Mesenchymal stem cell (in vitro differentiated cells and primary cell): ENCODE data around the gene EMX1.

Source experiments
- DNase-seq: peaks from one replicate; pipeline ENCODE4 v3.0.0-alpha.2; 2013
- H2AFZ ChIP-seq: one replicate; pipeline ENCODE4 v1.6.1; 2013; ENCODE audit warnings: low read depth, mild to moderate bottlenecking, control low read depth, inconsistent platforms, low read length, moderate library complexity
- H2AK5ac ChIP-seq: 2 replicates; pipeline ENCODE4 v1.6.1; 2013; ENCODE audit warnings: low read length, moderate library complexity, mild to moderate bottlenecking, inconsistent platforms; ENCODE audit not compliant: severe bottlenecking
- H2BK120ac ChIP-seq: one replicate; pipeline ENCODE4 v1.6.1; 2013; ENCODE audit warnings: low read depth, mild to moderate bottlenecking, inconsistent platforms, low read length, moderate library complexity
- H2BK12ac ChIP-seq, 2 experiments: one replicate each; pipeline ENCODE4 v1.6.1; 2013; ENCODE audit warnings: inconsistent platforms in 2 of 2, low read length in 2 of 2, mild to moderate bottlenecking in 2 of 2, moderate library complexity in 2 of 2, control low read depth in 1 of 2
- H2BK15ac ChIP-seq: one replicate; pipeline ENCODE4 v1.6.1; 2013; ENCODE audit warnings: mild to moderate bottlenecking, low read depth, inconsistent platforms; ENCODE audit not compliant: poor library complexity, severe bottlenecking
- H2BK5ac ChIP-seq: 2 replicates; pipeline ENCODE4 v1.6.1; 2013; ENCODE audit warnings: low read depth, mild to moderate bottlenecking, low read length, control low read depth, inconsistent platforms; ENCODE audit not compliant: poor library complexity, severe bottlenecking
- H3K14ac ChIP-seq, 2 experiments: one replicate each; pipeline ENCODE4 v1.6.1; 2013; ENCODE audit warnings: inconsistent platforms in 2 of 2, low read length in 2 of 2, control low read depth in 1 of 2, mild to moderate bottlenecking in 1 of 2, moderate library complexity in 1 of 2
- H3K18ac ChIP-seq, 2 experiments: one replicate each; pipeline ENCODE4 v1.6.1; 2013; ENCODE audit warnings: inconsistent platforms in 2 of 2, low read length in 2 of 2, control low read depth in 1 of 2, low read depth in 1 of 2, mild to moderate bottlenecking in 1 of 2
- H3K23ac ChIP-seq, 2 experiments: one replicate each; pipeline ENCODE4 v1.6.1; 2013; ENCODE audit warnings: inconsistent platforms in 2 of 2, low read length in 2 of 2, mild to moderate bottlenecking in 2 of 2, moderate library complexity in 2 of 2, control low read depth in 1 of 2
- H3K27ac ChIP-seq: 2 replicates; pipeline ENCODE4 v1.5.1; 2013; ENCODE audit warnings: mild to moderate bottlenecking, moderate library complexity, low read length, control low read depth, inconsistent platforms; ENCODE audit not compliant: poor library complexity, severe bottlenecking
- H3K27me3 ChIP-seq, 2 experiments: 2 replicates each; pipeline versions ENCODE4 v1.6.1 to v1.7.0; 2013; ENCODE audit warnings: low read length in 2 of 2, mild to moderate bottlenecking in 2 of 2, moderate library complexity in 2 of 2, control low read depth in 1 of 2, inconsistent platforms in 1 of 2; ENCODE audit not compliant: control insufficient read depth in 1 of 2, insufficient read depth in 1 of 2
- H3K36me3 ChIP-seq, 2 experiments: 2 replicates each; pipeline versions ENCODE4 v1.6.1 to v1.7.0; 2013; ENCODE audit warnings: low read length in 2 of 2, control low read depth in 1 of 2, inconsistent platforms in 1 of 2, low read depth in 1 of 2, mild to moderate bottlenecking in 1 of 2; ENCODE audit not compliant: insufficient read depth in 2 of 2, control insufficient read depth in 1 of 2
- H3K4ac ChIP-seq, 2 experiments: one replicate each; pipeline ENCODE4 v1.6.1; 2013; ENCODE audit warnings: inconsistent platforms in 2 of 2, low read length in 2 of 2, mild to moderate bottlenecking in 2 of 2, moderate library complexity in 2 of 2, control low read depth in 1 of 2, low read depth in 1 of 2
- H3K4me1 ChIP-seq: 2 replicates; pipeline ENCODE4 v1.6.1; 2013; ENCODE audit warnings: low read depth, low read length, control low read depth; ENCODE audit not compliant: control insufficient read depth, insufficient read depth
- H3K4me2 ChIP-seq: 2 replicates; pipeline ENCODE4 v1.6.1; 2013; ENCODE audit warnings: low read length, mild to moderate bottlenecking, inconsistent platforms; ENCODE audit not compliant: poor library complexity, severe bottlenecking
- H3K4me3 ChIP-seq, 2 experiments: 2 replicates each; pipeline versions ENCODE4 v1.5.1 to v1.7.0; 2013; ENCODE audit warnings: low read length in 2 of 2, mild to moderate bottlenecking in 2 of 2, control low read depth in 1 of 2, low read depth in 1 of 2; ENCODE audit not compliant: insufficient read depth in 1 of 2
- H3K79me1 ChIP-seq: replicated peaks from 2 replicates; pipeline ENCODE4 v1.6.1; 2013; ENCODE audit warnings: mild to moderate bottlenecking, control low read depth, low read length, inconsistent platforms; ENCODE audit not compliant: poor library complexity, severe bottlenecking
- H3K9ac ChIP-seq: 2 replicates; pipeline ENCODE4 v1.7.0; 2013; ENCODE audit warnings: mild to moderate bottlenecking, low read length, moderate library complexity
- H3K9me3 ChIP-seq: 2 replicates; pipeline ENCODE4 v1.7.0; 2013; ENCODE audit warnings: mild to moderate bottlenecking, low read length; ENCODE audit not compliant: control insufficient read depth
- H4K8ac ChIP-seq: one replicate; pipeline ENCODE4 v1.6.1; 2013; ENCODE audit warnings: inconsistent platforms, mild to moderate bottlenecking, low read length, moderate library complexity
- H4K91ac ChIP-seq: one replicate; pipeline ENCODE4 v1.6.1; 2013; ENCODE audit warnings: mild to moderate bottlenecking, low read length, inconsistent platforms
- WGBS: methylation state at CpG from one replicate; pipeline ENCODE4 v1.1.7; 2013; ENCODE audit warnings: mixed read lengths; 5-methylcytosine and 5-hydroxymethylcytosine counted together

Gene EMX1

GRCh38 chr2:72921853-72922252, 4.5 kb downstream of the EMX1 start:
- Histone ChIP-seq H3K4ac (no peak overlapping the region), H3K79me1 (no peaks in the 10 kb centered on the region), H2AK5ac (no peak overlapping the region), H2BK15ac (no peak overlapping the region), H4K8ac (no peak overlapping the region), H3K4me2 (no peak overlapping the region), H2AFZ (no peak overlapping the region), H3K36me3 (no peaks in the 10 kb centered on the region), H3K9me3 (peaks cover 6% of the 10 kb centered on the region), H3K23ac (no peak overlapping the region), H3K4me1 (peaks cover 47% of the 10 kb centered on the region), H3K27me3 (peaks cover 88 to 95% of the 10 kb centered on the region in 2 experiments), H3K9ac (no peak overlapping the region), H3K18ac (no peak overlapping the region), H4K91ac (no peak overlapping the region), H3K4me3 (no peak overlapping the region), H2BK12ac (no peak overlapping the region), H3K14ac (no peak overlapping the region), H2BK5ac (no peak overlapping the region), H3K27ac (no peak overlapping the region), H2BK120ac (no peak overlapping the region)
- DNase-seq: no peak
- WGBS: 90% methylated on average over 1 of the region's 1 CpG

GRCh38 chr2:72923833-72924352, 6.6 kb downstream of the EMX1 start:
- no peak overlapping the region for H2AFZ ChIP-seq
- no peaks in the 10 kb centered on the region for H3K36me3 ChIP-seq
- H2AK5ac ChIP-seq: no peak overlapping the region
- no peak overlapping the region for H2BK15ac ChIP-seq
- no peak overlapping the region for H4K8ac ChIP-seq
- DNase-seq: no peak
- peak overlapping the region; percentile 4 for H3K4me2 ChIP-seq
- no peak overlapping the region for H3K9ac ChIP-seq
- H3K4me1 ChIP-seq: peaks cover 28% of the 10 kb centered on the region
- H3K4ac ChIP-seq: no peak overlapping the region
- no peak overlapping the region for H3K18ac ChIP-seq
- no peak overlapping the region for H2BK120ac ChIP-seq
- H4K91ac ChIP-seq: no peak overlapping the region
- no peak overlapping the region for H2BK12ac ChIP-seq
- no peaks in the 10 kb centered on the region for H3K79me1 ChIP-seq
- H2BK5ac ChIP-seq: no peak overlapping the region
- peaks cover 97 to 100% of the 10 kb centered on the region in 2 experiments for H3K27me3 ChIP-seq
- H3K4me3 ChIP-seq: no peak overlapping the region
- no peak overlapping the region for H3K27ac ChIP-seq
- H3K9me3 ChIP-seq: peaks cover 6% of the 10 kb centered on the region
- no peak overlapping the region for H3K14ac ChIP-seq
- 20% methylated on average over 36 of the region's 36 CpGs for WGBS
- no peak overlapping the region for H3K23ac ChIP-seq

GRCh38 chr2:72924353-72925240, 7.3 kb downstream of the EMX1 start:
- H2BK15ac ChIP-seq: no peak overlapping the region
- no peak for DNase-seq

GRCh38 chr2:72925328-72925943, 8.1 kb downstream of the EMX1 start:
- Histone ChIP-seq H2BK15ac (no peak overlapping the region), H3K9me3 (peaks cover 6% of the 10 kb centered on the region), H4K91ac (no peak overlapping the region), H3K23ac (no peak overlapping the region), H3K36me3 (no peaks in the 10 kb centered on the region), H3K14ac (no peak overlapping the region), H4K8ac (no peak overlapping the region), H3K18ac (no peak overlapping the region), H3K27me3 (peaks cover 90 to 100% of the 10 kb centered on the region in 2 experiments), H2BK120ac (no peak overlapping the region), H3K4me3 (no peak overlapping the region), H3K4ac (no peak overlapping the region), H2AFZ (no peak overlapping the region), H3K9ac (no peak overlapping the region), H3K4me1 (peaks cover 20% of the 10 kb centered on the region), H2BK5ac (no peak overlapping the region), H3K79me1 (no peaks in the 10 kb centered on the region), H2BK12ac (no peak overlapping the region), H3K4me2 (no peak overlapping the region), H2AK5ac (no peak overlapping the region), H3K27ac (no peak overlapping the region)
- 51% methylated on average over 24 of the region's 26 CpGs for WGBS
- DNase-seq: no peak

More at GRCh38 chr2:72924353-72925240, 7.3 kb downstream of the EMX1 start:
- Histone ChIP-seq H3K18ac (no peak overlapping the region), H3K23ac (peak overlapping the region in 1 of 2 experiments; percentile 9), H2BK5ac (no peak overlapping the region), H2AFZ (no peak overlapping the region), H4K91ac (no peak overlapping the region), H2AK5ac (no peak overlapping the region), H3K4ac (no peak overlapping the region), H3K27ac (no peak overlapping the region), H3K9ac (no peak overlapping the region), H4K8ac (no peak overlapping the region), H3K4me3 (peak overlapping the region in 1 of 2 experiments; percentile 32), H3K36me3 (no peaks in the 10 kb centered on the region), H2BK120ac (no peak overlapping the region), H3K4me1 (peaks cover 27% of the 10 kb centered on the region), H3K14ac (no peak overlapping the region), H2BK12ac (no peak overlapping the region), H3K79me1 (no peaks in the 10 kb centered on the region), H3K27me3 (peaks cover 97 to 100% of the 10 kb centered on the region in 2 experiments), H3K9me3 (peaks cover 6% of the 10 kb centered on the region), H3K4me2 (peak overlapping the region; percentile 51)
- 19% methylated on average over 60 of the region's 61 CpGs for WGBS
